HL-60 (cell line): Measurements from ENCODE around the gene PPIG.
"Not testable (repeated sequence)": the region's sequence is repeated elsewhere in the genome, so short reads cannot be mapped to it uniquely, and the experiment has no call there.

Experiments used
- GABPA ChIP-seq: IDR thresholded peaks from 2 replicates; pipeline ENCODE4 v1.6.1; 2012; ENCODE audit warnings: low read depth
- POLR2AphosphoS5 ChIP-seq: IDR thresholded peaks from 2 replicates; pipeline ENCODE4 v1.6.1; 2012; ENCODE audit warnings: low read depth
- SPI1 ChIP-seq: IDR thresholded peaks from 2 replicates; pipeline ENCODE4 v1.6.1; 2012; ENCODE audit warnings: low read depth, mild to moderate bottlenecking, borderline replicate concordance
- TF ChIP-seq, protein P1 (sequence below): IDR thresholded peaks from one replicate; pipeline ENCODE4 v1.5.1; 2011; ENCODE audit warnings: low read length, control low read depth, inconsistent platforms; ENCODE audit not compliant: insufficient read depth
- TF ChIP-seq, protein P2 (sequence below): IDR thresholded peaks from 2 replicates; pipeline ENCODE4 v1.6.1; 2012; ENCODE audit warnings: low read depth; ENCODE audit not compliant: insufficient replicate concordance

DNA sequence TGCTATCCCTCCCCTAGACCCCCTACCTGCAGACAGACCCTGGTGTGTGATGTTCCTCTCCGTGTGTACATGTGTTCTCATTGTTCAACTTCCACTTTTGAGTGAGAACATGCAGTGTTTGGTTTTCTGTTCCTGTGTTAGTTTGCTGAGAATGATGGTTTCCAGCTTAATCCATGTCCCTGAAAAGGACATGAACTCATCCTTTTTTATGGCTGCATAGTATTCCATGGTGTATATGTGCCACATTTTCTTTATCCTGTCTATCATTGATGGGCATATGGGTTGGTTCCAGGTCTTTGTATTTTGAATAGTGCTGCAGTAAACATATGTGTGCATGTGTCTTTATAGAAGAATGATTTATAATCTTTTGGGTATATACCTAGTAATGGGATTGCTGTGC lies 31.8 kb downstream of the PPIG start:
- TF ChIP-seq, protein P1, sequence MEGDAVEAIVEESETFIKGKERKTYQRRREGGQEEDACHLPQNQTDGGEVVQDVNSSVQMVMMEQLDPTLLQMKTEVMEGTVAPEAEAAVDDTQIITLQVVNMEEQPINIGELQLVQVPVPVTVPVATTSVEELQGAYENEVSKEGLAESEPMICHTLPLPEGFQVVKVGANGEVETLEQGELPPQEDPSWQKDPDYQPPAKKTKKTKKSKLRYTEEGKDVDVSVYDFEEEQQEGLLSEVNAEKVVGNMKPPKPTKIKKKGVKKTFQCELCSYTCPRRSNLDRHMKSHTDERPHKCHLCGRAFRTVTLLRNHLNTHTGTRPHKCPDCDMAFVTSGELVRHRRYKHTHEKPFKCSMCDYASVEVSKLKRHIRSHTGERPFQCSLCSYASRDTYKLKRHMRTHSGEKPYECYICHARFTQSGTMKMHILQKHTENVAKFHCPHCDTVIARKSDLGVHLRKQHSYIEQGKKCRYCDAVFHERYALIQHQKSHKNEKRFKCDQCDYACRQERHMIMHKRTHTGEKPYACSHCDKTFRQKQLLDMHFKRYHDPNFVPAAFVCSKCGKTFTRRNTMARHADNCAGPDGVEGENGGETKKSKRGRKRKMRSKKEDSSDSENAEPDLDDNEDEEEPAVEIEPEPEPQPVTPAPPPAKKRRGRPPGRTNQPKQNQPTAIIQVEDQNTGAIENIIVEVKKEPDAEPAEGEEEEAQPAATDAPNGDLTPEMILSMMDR = not testable (repeated sequence)
- not testable (repeated sequence) for TF ChIP-seq GABPA, POLR2AphosphoS5, SPI1
- TF ChIP-seq, protein P2, sequence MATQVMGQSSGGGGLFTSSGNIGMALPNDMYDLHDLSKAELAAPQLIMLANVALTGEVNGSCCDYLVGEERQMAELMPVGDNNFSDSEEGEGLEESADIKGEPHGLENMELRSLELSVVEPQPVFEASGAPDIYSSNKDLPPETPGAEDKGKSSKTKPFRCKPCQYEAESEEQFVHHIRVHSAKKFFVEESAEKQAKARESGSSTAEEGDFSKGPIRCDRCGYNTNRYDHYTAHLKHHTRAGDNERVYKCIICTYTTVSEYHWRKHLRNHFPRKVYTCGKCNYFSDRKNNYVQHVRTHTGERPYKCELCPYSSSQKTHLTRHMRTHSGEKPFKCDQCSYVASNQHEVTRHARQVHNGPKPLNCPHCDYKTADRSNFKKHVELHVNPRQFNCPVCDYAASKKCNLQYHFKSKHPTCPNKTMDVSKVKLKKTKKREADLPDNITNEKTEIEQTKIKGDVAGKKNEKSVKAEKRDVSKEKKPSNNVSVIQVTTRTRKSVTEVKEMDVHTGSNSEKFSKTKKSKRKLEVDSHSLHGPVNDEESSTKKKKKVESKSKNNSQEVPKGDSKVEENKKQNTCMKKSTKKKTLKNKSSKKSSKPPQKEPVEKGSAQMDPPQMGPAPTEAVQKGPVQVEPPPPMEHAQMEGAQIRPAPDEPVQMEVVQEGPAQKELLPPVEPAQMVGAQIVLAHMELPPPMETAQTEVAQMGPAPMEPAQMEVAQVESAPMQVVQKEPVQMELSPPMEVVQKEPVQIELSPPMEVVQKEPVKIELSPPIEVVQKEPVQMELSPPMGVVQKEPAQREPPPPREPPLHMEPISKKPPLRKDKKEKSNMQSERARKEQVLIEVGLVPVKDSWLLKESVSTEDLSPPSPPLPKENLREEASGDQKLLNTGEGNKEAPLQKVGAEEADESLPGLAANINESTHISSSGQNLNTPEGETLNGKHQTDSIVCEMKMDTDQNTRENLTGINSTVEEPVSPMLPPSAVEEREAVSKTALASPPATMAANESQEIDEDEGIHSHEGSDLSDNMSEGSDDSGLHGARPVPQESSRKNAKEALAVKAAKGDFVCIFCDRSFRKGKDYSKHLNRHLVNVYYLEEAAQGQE = not testable (repeated sequence)
